ENCODE data around the gene KLRF1.
A peak's percentile ranks its signal among the peaks of the same experiment; 100 is the strongest.

KLRF1 gene

GRCh38 chr12:9809338-9809737 lies 17.9 kb upstream of the KLRF1 start:
- no peak for DNase-seq (ENCODE audit: low spot score)

- DNase-seq (ENCODE audit: low spot score): no peak
Measured at GRCh38 chr12:9809866-9810265, 17.4 kb upstream of the KLRF1 start.

- no peak for DNase-seq (ENCODE audit: low spot score)
Measured at GRCh38 chr12:9810671-9811070, 16.6 kb upstream of the KLRF1 start.

- no peak for DNase-seq (ENCODE audit: low spot score)
Measured at GRCh38 chr12:9811621-9812020, 15.7 kb upstream of the KLRF1 start.

DNA sequence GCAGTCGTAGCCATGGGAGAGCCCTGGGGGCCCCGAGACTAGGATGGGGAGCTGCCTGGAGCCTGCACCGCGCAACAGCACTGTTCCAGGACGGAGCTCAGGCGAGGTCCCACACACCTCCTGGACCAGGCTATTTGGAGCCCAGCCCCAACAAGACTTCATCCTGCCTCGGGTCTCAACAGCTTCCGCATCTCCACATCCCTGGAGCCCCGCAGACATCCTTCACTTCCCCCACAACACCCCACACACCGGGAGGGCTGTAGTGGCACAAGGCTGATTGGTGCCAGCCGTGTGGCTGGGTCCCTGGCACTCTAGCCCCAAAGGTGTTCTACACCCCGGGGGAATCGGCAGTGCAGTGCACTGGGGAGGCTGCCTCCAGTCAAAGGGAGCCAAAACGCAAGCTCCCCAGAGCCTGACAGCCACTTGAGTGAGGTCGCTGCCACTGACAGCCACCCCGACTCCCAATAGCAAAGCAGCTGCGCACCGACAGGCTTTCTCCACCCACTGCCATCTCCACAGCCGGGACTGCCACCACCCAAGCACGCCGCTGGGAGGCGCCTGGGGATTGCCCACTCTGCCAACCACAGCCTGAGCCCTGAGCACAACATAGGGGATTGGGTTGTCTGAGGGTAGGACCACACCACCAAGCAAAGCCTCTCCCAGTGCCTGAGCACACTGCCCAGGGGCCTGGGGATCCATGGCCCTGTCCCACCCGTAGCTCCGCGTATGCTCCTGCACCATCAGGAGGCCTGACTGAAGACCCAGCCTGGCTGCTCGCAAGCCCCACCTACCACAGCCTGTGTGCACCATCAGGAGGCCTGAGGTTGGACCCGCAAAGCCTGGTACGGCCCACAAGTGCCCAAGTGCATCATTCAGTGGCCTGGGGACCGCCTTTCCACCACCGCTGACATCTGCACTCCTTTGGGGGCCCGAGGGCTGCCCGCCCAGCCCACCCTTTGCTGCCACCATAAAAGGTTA lies 13.2 kb upstream of the KLRF1 start:
- DNase-seq (ENCODE audit: low spot score): peak; percentile 91

- no peak for DNase-seq (ENCODE audit: low spot score)
Measured at GRCh38 chr12:9820281-9820930, 6.9 kb upstream of the KLRF1 start.

GRCh38 chr12:9829483-9829882 lies 2.2 kb downstream of the KLRF1 start:
- no peak for DNase-seq (ENCODE audit: low spot score)

DNA sequence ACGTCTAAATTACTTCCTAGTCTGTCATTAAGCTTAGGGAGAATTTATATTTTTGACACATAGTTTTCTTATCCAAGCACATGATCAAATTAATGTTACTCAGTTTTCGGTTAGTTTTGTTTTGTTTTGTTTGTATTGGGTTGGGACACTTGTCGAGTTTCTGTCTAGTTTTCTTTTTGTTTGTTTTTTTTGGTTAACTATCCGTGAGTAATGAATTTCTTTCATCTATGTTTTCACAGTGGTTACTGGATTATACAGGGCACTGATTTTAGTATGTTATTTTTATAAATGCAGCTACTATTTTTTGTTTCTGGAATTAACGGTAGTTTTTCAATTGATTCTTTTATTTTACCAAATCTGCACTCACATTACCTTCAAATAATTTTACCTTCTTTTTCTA lies 2.7 kb downstream of the KLRF1 start:
- no peak for DNase-seq (ENCODE audit: low spot score)

DNA sequence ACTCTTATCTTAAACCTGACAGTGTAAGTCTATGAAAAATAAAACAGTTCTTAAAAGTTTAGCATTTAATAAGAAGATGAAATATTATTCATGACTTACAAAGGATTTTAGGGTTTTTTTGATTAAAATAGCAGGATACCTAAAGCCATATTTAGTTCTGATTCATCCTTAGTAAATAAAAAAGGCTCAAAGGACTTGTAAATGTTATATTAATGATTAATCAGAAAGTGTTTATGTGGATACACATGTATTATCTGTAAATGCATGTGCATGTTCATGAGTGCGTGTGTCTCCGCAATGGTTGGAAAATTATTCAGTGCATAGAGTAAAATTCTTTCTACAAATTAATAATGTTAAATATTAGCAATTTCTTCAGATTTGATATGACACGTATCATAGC lies 4.4 kb downstream of the KLRF1 start:
- no peak for DNase-seq (ENCODE audit: low spot score)

DNA sequence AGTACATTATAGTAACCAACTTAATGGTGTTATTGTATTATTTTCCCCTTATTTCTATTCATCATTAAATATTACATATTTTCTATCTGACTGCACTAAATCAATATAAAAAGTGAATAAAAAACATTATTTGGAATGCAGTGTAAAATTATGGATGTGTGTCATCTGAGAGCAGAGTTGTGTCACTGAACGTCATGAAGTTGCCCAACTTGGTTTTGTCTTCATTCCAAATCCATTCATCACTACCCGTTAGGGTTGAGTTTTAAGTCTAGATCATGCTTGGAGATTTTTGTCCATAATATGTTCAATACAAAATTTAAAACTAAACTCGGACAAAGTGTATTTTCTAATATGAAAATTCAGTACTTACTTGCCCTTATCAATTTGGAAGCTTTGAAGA lies 16.1 kb downstream of the KLRF1 start:
- no peak for DNase-seq (ENCODE audit: low spot score)

DNA sequence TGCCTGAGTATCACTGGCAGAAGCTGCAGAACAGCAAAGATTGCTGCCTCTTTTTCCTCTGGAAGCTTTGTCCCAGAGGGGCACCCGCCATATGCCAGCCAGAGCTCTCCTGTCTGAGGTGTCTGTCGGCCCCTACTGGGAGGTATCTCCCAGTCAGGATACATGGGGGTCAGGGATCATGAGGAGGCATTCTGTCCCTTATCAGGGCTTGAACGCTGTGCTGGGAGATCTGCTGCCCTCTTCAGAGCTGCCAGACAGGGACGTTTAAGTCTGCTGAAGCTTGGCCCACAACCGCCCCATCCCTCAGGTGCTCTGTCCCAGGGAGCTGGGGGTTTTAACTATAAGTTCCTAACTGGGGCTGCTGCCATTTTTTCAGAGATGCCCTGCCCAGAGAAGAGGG lies 21.6 kb downstream of the KLRF1 start:
- DNase-seq (ENCODE audit: low spot score): no peak

DNA sequence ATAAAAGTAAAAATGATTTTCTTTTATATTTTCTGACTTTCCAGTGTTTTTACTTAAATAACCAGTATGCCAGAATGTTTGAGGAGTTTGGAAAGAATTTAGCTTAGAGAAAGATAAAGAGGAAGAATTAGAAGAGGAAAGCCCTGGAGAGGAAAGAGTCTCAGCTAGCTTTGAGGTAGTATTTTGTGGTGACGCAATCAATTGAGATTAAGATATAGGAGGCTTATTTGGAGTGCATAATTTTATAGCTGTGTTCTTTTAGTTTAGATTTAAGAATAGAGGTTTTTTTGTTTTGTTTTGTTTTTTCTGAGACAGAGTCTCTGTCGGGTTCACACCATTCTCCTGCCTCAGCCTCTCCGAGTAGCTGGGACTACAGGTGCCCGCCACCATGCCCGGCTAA lies 23.8 kb downstream of the KLRF1 start:
- no peak for DNase-seq (ENCODE audit: low spot score)

DNA sequence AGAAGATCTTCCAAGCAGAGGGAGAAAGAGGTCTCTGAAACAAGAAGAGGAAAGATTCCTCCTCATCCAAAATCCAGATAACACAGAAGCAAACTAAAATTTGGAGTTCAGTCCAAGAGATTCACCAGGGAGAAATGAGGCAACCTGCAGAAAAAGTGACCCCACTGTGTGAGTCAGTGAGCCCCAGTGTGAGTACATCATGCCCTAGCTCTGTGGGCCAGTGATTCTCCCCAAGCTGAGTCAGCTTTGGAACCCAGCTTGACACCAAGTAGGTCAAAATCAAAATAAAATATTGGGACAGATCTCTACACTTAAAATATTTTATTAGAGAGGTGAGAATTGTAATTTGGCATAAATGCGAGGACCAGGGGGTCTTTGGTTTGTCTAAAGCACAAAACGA lies 24.6 kb downstream of the KLRF1 start:
- DNase-seq (ENCODE audit: low spot score): no peak

DNA sequence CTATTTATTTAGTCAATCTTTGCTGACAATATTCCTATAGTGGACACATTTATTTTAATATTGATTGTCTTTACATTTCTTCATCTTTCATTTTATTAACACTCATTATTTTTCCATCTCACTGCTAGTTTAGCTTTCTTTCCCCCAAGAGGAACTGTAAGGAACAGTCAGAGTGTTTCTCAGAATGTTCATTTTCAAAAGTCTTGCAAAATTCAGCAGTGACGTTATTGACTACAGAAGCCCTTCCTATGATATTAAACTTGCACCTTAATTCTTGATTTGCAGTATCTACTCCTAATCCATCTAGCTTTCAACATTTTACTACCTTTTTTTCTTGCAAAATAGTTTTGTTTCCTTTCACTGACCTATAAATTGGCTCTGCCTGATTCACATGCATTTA lies 28.9 kb downstream of the KLRF1 start:
- no peak for DNase-seq (ENCODE audit: low spot score)

- DNase-seq (ENCODE audit: low spot score): no peak
Measured at GRCh38 chr12:9856894-9857293, 29.6 kb downstream of the KLRF1 start.

DNA sequence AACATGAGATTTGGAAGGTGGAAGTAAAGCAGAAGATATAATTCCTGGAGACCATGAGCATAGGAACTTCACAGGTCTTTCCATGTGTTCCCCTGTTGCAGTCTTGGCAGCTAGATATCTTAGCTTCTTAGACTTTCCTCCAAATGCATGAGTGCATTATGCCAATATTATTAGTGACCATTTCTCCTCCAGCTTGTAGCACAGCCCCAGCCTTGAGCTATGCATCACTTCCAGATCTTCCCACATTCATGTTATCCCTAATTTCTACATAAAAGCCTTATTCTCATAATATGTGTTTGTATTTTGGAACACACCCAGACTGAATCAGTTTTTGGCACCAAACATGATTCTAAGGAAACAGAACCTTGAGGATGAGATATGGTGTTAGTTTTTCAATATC lies 30.9 kb downstream of the KLRF1 start:
- DNase-seq (ENCODE audit: low spot score): no peak

DNA sequence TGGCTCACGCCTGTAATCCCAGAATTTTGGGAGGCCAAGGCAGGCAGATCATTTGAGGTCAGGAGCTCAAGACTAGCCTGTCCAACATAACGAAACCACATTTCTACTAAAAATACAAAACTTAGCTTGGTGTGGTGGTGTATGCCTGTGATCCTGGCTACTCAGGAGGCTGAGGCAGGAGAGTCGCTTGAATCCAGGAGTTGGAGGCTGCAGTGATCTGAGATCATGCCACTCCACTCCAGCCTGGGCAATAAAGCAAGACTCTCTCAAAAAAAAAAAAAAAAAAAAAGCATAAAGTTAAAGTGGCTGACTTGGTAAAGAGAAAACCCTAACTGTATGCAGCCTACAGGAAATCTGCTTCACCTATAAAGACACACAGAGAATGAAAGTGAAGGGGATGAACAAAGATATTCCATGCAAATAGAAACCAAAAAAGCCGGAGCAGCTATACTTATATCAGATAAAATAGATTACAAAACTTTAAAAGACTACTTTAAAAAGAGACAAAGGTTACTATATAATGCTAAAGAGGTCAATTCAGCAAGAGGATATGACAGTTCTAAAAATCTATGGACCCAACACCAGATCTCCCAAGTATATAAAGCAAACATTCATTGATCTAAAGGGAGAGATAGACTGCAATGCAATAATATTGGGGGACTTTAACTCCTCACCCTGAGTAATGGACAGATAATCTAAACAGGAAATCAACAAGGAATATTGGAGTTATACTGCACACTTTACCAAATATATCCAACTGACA lies 37.8 kb downstream of the KLRF1 start:
- DNase-seq (ENCODE audit: low spot score): no peak

- no peak for DNase-seq (ENCODE audit: low spot score)
Measured at GRCh38 chr12:9866860-9867269, 39.6 kb downstream of the KLRF1 start.

DNA sequence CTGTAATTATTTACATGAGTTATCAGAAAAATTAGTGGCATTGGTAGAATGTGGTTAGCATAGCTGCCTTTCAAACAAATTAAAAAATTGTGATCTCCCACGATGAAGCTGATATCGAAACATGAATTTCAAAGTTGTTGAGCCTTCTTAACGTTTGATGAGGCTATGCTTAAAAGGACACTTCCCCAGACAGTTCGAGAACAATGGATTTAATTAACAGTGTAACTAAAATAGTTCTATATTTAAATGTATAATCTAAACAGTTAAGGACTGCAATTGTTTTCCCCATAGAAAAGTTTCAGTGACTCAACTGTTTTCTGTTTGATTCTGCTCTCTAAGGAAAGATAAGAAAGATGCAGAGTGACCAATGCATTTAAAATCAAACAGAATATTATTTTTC lies 40.2 kb downstream of the KLRF1 start:
- DNase-seq (ENCODE audit: low spot score): no peak

DNA sequence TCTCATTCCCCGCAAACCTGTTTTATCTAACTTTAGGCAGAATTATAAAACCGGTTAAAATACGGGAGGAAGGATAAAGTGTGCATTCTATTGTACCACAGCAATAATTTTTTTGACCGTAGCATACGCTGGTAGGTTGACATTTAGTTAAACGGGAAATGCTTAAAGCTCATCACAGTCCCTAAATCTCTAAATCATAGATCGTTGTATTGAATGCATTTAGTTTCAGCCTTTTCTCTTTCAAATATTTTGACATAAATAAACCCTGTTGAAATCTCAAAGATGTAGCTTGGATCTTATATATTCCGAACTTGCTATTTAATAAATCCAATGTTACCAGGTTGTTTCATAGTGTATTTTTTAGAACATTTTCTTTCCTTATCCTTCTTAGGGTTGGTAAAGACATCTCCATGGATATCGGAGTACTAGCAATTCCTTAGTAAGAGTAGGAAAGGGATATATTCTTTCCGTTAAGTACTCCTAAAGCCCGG lies 41.1 kb downstream of the KLRF1 start:
- DNase-seq (ENCODE audit: low spot score): no peak

GRCh38 chr12:9868951-9869306 lies 41.6 kb downstream of the KLRF1 start:
- DNase-seq (ENCODE audit: low spot score): no peak

DNA sequence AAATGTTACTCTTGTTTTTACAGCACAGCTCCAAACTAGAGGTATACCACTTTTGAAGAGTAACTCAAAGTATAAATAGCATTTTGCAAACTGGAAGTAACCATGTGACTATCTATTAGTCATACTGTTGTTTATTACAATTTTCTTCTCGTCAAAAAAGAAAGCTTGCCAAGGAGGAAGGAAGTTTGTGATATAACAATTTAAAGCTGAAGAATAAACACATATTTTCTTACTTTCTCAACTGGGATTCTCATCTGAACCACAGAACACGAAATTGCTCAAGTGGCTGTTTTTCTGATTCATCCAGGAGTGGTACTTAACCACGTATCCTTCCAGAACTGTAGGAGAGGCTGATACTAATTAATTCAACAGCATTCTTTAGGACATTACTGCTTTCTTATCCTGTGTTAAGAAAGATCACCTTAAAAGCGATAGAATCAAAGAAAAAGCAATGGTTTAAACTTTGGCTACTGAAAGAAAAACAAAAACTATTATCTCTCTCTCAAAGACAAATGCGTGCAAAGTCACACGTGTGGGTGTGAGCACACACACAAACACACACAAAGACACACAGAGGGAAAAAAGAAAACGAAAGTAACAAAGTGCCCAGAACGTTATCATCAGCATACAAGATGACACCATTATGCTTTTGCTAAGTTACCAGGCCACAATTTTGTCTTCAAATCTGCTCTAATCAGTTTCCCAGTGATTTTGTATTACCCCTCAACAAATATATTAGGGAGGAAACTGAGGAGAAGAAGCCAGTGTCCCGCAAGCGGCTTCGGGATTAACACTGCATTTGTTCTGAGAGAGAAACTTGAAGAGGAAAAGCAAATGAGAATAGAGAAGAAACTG lies 42.3 kb downstream of the KLRF1 start, which contains the start of gene CLEC2B:
TSS of gene CLEC2B (minus strand) at position 48 of the 855 bp plus-strand sequence.
- peak; percentile 44 for DNase-seq (ENCODE audit: low spot score)
